Ascending aorta (tissue), 2 donors: ENCODE data around the gene EPN1. TPM values are rescaled to one million over a fixed set of nuclear protein-coding genes. Genes with fewer than 3 reads are reported as not detected.

ENCODE experiments used
- DNase-seq, 2 donors: peaks; one replicate each; pipeline ENCODE4 v3.0.0-alpha.2; 2019; ENCODE audit warnings: low spot score in 2 of 2
- H3K27ac ChIP-seq, 2 donors: fragments of 200-600 bp; sonication (generic); one replicate each; pipeline ENCODE4 v1.5.1; 2016 to 2017; ENCODE audit warnings: mild to moderate bottlenecking in 1 of 2
- H3K27me3 ChIP-seq: fragments of 200-600 bp; sonication (generic); one replicate; pipeline ENCODE4 v1.5.1; 2017
- H3K36me3 ChIP-seq, 2 donors: fragments of 200-600 bp; sonication (generic); one replicate each; pipeline ENCODE4 v1.5.1; 2016
- H3K4me1 ChIP-seq, 2 donors: fragments of 200-600 bp; sonication (generic); one replicate each; pipeline ENCODE4 v1.5.1; 2016 to 2017; ENCODE audit warnings: mild to moderate bottlenecking in 1 of 2
- H3K4me3 ChIP-seq, 2 donors: fragments of 200-600 bp; sonication (generic); one replicate each; pipeline ENCODE4 v1.5.1; 2016 to 2017; ENCODE audit warnings: mild to moderate bottlenecking in 1 of 2
- H3K9me3 ChIP-seq, 2 donors: fragments of 200-600 bp; sonication (generic); one replicate each; pipeline ENCODE4 v1.5.1; 2016
- intact Hi-C: fragments of 100-400 bp; cut with DNase I; formaldehyde crosslinking; loops from one replicate; pipeline ENCODE4 v1.15.1; 2023
- total RNA-seq: library from RNA; depleted of rRNA; stranded (reverse); fragments of >200 nt; gene quantifications from one replicate; pipeline ENCODE4 v1.1.0, GENCODE V29; 2016
- TF ChIP-seq, protein P1 (sequence below), 3 experiments: fragments of 200-600 bp in 2 of 3; fragments of 450-650 bp in 1 of 3; sonication (generic) in 2 of 3; IDR thresholded peaks; one replicate each; pipeline ENCODE4 v1.5.1; 2016 to 2019; ENCODE audit warnings: antibody characterized with exemption in 3 of 3, mild to moderate bottlenecking in 1 of 3, moderate library complexity in 1 of 3

Gene EPN1
- total RNA-seq, 1 donor from 2014 or later, result 122 TPM

DNA sequence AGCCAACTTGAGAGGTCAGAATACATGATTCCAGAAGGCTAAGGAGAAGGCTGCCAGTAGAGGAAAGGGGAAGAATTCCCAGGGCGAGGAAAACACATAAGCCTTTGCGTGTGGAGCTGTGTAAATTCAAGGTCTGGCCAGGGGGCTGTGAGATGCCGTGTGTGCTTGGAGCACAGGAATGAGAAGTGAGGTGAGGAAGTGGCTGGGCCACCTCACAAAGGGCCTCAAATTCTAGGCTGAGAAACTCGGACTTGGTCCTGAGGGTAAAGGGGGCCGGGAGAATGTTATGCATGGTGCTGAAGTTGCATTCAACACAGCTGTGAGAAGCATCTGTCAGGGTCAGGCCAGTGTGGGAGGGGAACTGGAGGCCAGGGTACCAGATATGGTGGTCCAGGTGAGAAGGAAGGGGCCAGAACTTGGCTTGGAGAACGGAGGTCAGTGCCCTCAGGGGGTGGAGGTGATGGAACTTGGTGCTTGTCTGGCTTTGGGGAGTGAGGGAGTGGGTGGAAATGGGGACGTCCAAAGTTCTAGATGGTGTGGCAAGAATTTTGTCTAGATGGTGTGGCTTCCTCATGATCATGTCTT, 39.1 kb upstream of the EPN1 start:
- Histone ChIP-seq H3K27ac (peak overlapping the region; percentile 98 to 100), H3K9me3 (no peaks in the 10 kb centered on the region), H3K4me1 (peaks cover 21 to 39% of the 10 kb centered on the region in 2 donors), H3K36me3 (no peaks in the 10 kb centered on the region), H3K4me3 (peak overlapping the region; percentile 90 to 92), H3K27me3 (no peaks in the 10 kb centered on the region)
- TF ChIP-seq, protein P1, sequence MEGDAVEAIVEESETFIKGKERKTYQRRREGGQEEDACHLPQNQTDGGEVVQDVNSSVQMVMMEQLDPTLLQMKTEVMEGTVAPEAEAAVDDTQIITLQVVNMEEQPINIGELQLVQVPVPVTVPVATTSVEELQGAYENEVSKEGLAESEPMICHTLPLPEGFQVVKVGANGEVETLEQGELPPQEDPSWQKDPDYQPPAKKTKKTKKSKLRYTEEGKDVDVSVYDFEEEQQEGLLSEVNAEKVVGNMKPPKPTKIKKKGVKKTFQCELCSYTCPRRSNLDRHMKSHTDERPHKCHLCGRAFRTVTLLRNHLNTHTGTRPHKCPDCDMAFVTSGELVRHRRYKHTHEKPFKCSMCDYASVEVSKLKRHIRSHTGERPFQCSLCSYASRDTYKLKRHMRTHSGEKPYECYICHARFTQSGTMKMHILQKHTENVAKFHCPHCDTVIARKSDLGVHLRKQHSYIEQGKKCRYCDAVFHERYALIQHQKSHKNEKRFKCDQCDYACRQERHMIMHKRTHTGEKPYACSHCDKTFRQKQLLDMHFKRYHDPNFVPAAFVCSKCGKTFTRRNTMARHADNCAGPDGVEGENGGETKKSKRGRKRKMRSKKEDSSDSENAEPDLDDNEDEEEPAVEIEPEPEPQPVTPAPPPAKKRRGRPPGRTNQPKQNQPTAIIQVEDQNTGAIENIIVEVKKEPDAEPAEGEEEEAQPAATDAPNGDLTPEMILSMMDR (IDR thresholded peaks at IDR 0.05), result no peak
- intact Hi-C loops, result loop anchor here (2.0 kb wide), 1 partner anchor 55 kb away; the partner anchor contains the start of gene ZNF579
- DNase-seq, result no peak

DNA sequence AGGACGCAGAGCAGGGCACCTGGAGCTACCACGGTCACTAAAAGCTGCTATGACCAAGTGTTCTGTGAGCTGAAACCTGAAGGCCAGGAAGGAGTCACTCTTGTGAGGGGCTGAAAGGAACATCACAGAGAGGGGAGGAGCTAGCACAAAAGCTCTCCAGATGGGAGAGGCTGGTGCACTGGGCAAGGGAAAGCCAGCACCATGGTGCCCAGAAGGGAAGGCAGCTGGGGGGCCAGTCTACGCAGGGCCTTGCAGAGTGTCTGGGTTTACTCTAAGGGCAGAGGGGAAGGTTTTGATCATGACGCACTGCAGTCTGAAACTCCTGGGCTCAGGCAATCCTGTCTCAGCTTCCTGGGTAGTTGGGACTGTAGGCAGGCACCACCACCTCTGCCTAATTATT, 38.3 kb upstream of the EPN1 start:
- Histone ChIP-seq H3K27ac (peak overlapping the region; percentile 22 to 29), H3K9me3 (no peaks in the 10 kb centered on the region), H3K4me1 (peaks cover 21 to 39% of the 10 kb centered on the region in 2 donors), H3K36me3 (no peaks in the 10 kb centered on the region), H3K4me3 (peak overlapping the region; percentile 90 to 92), H3K27me3 (no peaks in the 10 kb centered on the region)
- TF ChIP-seq, protein P1 (IDR thresholded peaks at IDR 0.05), result no peak
- no peak for DNase-seq
- intact Hi-C loops, result no loop called here

DNA sequence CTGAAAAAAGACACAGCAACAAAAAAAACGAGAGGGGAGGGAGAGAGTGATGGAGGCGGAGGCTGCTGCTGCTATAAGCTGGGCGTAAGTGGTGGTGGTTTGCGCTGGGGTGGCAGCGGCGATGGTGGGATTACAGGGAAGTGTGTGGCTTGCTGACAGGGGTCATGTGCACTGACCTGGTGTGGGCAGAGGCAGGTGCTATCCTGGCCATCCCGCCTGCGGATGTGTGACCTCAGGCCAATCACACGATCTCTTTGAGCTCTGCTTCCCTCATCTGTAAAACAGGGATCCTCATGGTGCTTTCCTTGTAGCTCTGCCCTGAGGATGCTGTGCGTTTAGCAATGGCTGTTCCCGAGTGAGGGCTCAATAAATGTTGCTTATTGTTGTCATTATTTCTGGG, 37.5 kb upstream of the EPN1 start:
- peaks cover 22 to 39% of the 10 kb centered on the region in 2 donors for H3K4me1 ChIP-seq
- H3K4me3 ChIP-seq, result no peak overlapping the region
- H3K27ac ChIP-seq, result no peak overlapping the region
- TF ChIP-seq, protein P1 (IDR thresholded peaks at IDR 0.05), result no peak
- DNase-seq, result no peak
- H3K9me3 ChIP-seq, result no peaks in the 10 kb centered on the region
- H3K27me3 ChIP-seq, result no peaks in the 10 kb centered on the region
- intact Hi-C loops, result no loop called here
- no peaks in the 10 kb centered on the region for H3K36me3 ChIP-seq

DNA sequence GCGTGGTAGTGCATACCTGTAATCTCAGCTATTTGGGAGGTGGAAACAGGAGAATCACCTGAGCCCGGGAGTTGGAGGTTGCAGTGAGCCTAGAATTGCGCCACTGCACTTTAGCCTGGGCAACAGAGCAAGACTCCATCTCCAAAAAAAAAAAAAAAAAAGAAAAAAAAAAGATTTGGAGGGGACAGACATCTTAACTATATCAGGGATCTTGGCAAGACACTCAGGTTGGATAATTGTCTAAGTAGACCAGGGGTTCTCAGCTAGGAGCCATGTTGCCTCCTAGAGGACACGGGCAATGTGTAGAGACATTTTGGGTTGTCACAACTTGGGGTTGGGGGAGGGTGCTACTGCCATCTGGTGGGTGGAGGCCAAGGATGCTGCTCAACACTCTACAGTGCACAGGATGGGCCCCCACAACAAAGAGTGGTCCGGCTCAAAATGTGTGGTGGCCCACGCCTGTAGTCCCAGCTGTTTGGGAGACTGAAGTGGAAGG, 36.1 kb upstream of the EPN1 start:
- no peaks in the 10 kb centered on the region for H3K36me3 ChIP-seq
- peaks cover 28 to 39% of the 10 kb centered on the region in 2 donors for H3K4me1 ChIP-seq
- no peak for DNase-seq
- H3K9me3 ChIP-seq, result no peaks in the 10 kb centered on the region
- peak overlapping the region in 1 of 2 donors; percentile 98 for H3K27ac ChIP-seq
- no peaks in the 10 kb centered on the region for H3K27me3 ChIP-seq
- intact Hi-C loops, result no loop called here
- TF ChIP-seq, protein P1 (IDR thresholded peaks at IDR 0.05), result peak in 2 of 3 experiments; percentile 29 to 30
- no peak overlapping the region for H3K4me3 ChIP-seq

DNA sequence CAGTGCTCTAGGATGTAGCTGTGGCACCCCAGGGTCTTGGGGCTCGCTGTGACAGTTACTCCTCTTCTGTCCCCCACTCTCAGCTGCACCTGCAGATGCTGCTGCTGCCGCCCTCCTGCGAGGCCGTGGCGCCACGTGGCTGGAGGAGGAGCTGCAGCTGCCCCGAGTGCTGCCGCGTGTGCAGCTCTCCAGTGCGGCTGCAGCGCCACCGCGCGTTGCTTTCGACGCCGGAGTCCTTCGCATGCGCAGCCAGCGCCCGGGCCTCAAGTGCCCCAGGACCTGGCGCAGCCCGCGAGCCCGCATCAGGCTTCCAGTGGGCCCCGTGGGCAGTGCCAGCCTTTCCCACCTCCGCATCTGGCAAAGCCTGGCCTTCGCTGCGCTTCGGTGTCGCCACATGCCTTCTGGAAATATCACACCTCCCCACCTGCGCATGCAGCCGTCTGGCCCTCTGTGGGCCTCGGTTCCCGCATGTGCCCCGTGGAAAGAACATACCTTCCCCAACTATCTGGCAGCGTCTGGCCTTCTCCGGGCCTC, 34.9 kb upstream of the EPN1 start:
- H3K27ac ChIP-seq, result peak overlapping the region; percentile 89 to 98
- TF ChIP-seq, protein P1 (IDR thresholded peaks at IDR 0.05), result peak; percentile 41 to 59 (median 48)
- H3K9me3 ChIP-seq, result no peaks in the 10 kb centered on the region
- peaks cover 31 to 45% of the 10 kb centered on the region in 2 donors for H3K4me1 ChIP-seq
- H3K4me3 ChIP-seq, result peak overlapping the region; percentile 66 to 82
- peak in 1 of 2 donors; percentile 85 for DNase-seq
- H3K27me3 ChIP-seq, result no peaks in the 10 kb centered on the region
- H3K36me3 ChIP-seq, result peaks cover 0 to 6% of the 10 kb centered on the region in 2 donors
- intact Hi-C loops, result no loop called here
